Esophagus (tissue), 2 donors: ENCODE data around the gene AP1AR. TPM values are rescaled to one million over a fixed set of nuclear protein-coding genes. Genes with fewer than 3 reads are reported as not detected.

Experiments
- H3K27ac ChIP-seq, 2 donors: one replicate each; pipeline ENCODE4 v1.5.1; 2013; ENCODE audit warnings: low read depth in 2 of 2, mild to moderate bottlenecking in 2 of 2, inconsistent platforms in 1 of 2, low read length in 1 of 2, moderate library complexity in 1 of 2
- H3K27me3 ChIP-seq, 2 donors: one replicate each; pipeline ENCODE4 v1.6.1; 2013; ENCODE audit warnings: low read length in 2 of 2, control low read depth in 1 of 2, mild to moderate bottlenecking in 1 of 2; ENCODE audit not compliant: insufficient read depth in 2 of 2, control insufficient read depth in 1 of 2
- H3K36me3 ChIP-seq, 2 donors: one replicate each; pipeline ENCODE4 v1.6.1; 2013; ENCODE audit warnings: low read length in 1 of 2; ENCODE audit not compliant: control insufficient read depth in 2 of 2, insufficient read depth in 2 of 2
- H3K4me1 ChIP-seq, 2 donors: one replicate each; pipeline ENCODE4 v1.6.1; 2013; ENCODE audit warnings: low read length in 1 of 2; ENCODE audit not compliant: control insufficient read depth in 2 of 2, insufficient read depth in 2 of 2
- H3K4me3 ChIP-seq, 2 donors: one replicate each; pipeline ENCODE4 v1.5.1; 2013; ENCODE audit warnings: low read length in 2 of 2, mild to moderate bottlenecking in 2 of 2, low read depth in 1 of 2, moderate library complexity in 1 of 2
- H3K9me3 ChIP-seq, 2 donors: one replicate each; pipeline ENCODE4 v1.6.1; 2013; ENCODE audit warnings: mild to moderate bottlenecking in 2 of 2, low read depth in 1 of 2, low read length in 1 of 2, moderate library complexity in 1 of 2; ENCODE audit not compliant: control insufficient read depth in 2 of 2, insufficient read depth in 1 of 2
- WGBS, 2 donors: extraction: QIAGEN DNeasy Blood & Tissue Kit; methylation state at CpG; one replicate each; pipeline ENCODE4 v1.1.7; 2013; 5-methylcytosine and 5-hydroxymethylcytosine counted together
- polyA plus RNA-seq, 2 donors: library from polyadenylated mRNA; stranded (reverse); fragments of 200-250 nt; gene quantifications; one replicate each; pipeline ENCODE4 v1.2.3, GENCODE V29; 2013
- donor health status: healthy with polysubstance abuse.
- donor health status: Bipolar disorder and iron deficiency.

The AP1AR gene
- polyA plus RNA-seq, 2 donors = 8.3 to 10.3 TPM

- Histone ChIP-seq H3K4me3 (no peak overlapping the region), H3K4me1 (no peaks in the 10 kb centered on the region), H3K9me3 (no peaks in the 10 kb centered on the region), H3K27me3 (no peaks in the 10 kb centered on the region), H3K36me3 (no peaks in the 10 kb centered on the region), H3K27ac (no peak overlapping the region)
- 90 to 92% methylated on average over 3 of the region's 3 CpGs for WGBS, 2 donors
These were observed 19.5 kb downstream of the AP1AR start for GRCh38 chr4:112251019-112251643.

DNA sequence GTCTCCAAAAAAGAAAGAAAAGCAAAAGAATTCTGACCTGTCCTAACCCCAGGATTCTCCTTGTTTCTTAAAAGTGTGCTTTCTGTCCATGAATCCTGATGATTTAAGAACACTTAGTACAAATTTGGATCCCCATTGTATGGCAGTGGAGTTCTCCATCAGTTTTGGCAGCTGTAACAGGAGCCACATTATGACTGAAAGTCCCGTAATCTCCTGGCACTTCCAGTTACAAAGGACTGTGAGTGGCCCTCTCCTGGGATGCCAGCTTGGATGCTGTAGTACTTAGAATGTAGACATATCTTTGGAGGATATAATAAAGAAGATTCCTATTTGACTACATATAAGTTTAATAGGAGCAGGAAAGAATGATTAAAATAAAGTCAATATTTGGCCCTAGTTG is 20.6 kb downstream of the AP1AR start:
- H3K9me3 ChIP-seq = no peaks in the 10 kb centered on the region
- H3K27ac ChIP-seq = no peak overlapping the region
- H3K4me3 ChIP-seq = no peak overlapping the region
- H3K27me3 ChIP-seq = no peaks in the 10 kb centered on the region
- no peaks in the 10 kb centered on the region for H3K36me3 ChIP-seq
- 88% methylated on average over 1 of the region's 1 CpG for WGBS, 2 donors
- no peaks in the 10 kb centered on the region for H3K4me1 ChIP-seq

DNA sequence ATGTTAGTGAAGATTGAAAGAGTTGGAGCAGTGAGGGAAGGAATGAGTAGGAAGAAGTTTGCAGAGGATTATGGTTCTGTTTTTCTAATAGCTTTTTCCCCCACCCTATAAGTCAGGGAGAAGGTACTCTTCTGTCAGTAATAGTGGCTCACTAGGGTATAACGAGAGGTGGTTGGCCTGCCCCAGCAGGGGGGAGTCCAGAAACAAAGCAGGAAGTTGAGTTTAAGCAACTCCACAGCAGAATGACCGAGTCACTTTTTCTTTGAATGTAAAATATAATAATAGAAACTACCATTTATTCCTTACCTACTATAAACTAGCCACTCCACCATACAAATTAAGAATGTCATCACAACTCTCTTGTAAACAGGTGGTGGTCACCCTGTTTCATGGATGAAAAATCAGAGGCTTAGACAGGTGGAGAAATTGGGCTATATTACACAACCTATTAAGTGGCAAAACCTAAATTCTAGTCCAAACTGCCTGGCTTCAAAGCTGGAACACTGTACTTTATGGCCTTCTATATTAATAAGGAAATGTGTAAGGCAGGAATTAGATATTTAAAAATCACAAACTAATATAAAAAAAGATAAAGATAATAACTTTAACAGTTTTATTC is 21.9 kb downstream of the AP1AR start:
- Histone ChIP-seq H3K27ac (no peak overlapping the region), H3K9me3 (no peaks in the 10 kb centered on the region), H3K4me1 (no peaks in the 10 kb centered on the region), H3K27me3 (no peaks in the 10 kb centered on the region), H3K4me3 (no peak overlapping the region), H3K36me3 (no peaks in the 10 kb centered on the region)
- 69 to 84% methylated on average over 2 of the region's 2 CpGs for WGBS, 2 donors

DNA sequence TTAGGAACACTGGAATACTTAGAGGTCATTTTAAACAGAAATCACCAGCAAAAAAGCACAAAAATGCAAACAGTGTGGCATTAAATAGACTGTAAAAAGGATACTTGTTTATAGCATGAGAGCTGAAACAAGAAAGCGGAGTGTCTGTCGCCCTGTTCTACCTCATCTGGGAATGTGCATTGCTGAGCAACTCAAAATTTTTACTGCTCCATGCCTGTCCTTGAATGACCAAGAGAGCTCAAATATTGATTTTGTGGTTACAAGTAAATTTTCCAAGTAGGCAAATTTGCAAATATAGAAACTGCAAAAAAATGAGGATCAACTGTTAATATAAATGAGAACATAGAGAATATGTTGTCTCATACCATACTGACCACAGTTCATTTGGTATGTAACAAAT is 25.5 kb downstream of the AP1AR start:
- 96 to 97% methylated on average over 2 of the region's 2 CpGs for WGBS, 2 donors
- H3K36me3 ChIP-seq = peaks cover 0 to 4% of the 10 kb centered on the region in 2 donors
- no peak overlapping the region for H3K27ac ChIP-seq
- H3K4me3 ChIP-seq = no peak overlapping the region
- H3K9me3 ChIP-seq = no peaks in the 10 kb centered on the region
- no peaks in the 10 kb centered on the region for H3K27me3 ChIP-seq
- H3K4me1 ChIP-seq = no peaks in the 10 kb centered on the region

DNA sequence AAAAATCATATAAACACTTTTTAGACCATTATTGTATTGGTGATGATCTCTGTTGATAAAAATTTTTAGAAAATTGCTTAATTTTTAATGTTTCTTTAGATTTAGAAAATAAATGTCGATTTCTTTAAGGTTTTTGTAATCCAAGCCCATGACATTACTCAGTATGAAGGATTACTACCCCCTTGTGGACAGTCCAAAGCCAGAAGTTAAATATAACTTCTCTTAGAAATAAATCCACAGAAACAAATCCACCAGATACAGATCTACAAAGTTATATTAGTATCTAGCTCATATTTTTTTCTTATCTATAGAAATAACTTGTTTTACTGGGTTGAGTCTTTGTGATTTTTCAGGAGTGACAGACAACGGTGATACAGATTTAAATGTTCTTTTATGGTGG is 35.2 kb downstream of the AP1AR start:
- H3K27ac ChIP-seq = no peak overlapping the region
- H3K4me3 ChIP-seq = no peak overlapping the region
- no peaks in the 10 kb centered on the region for H3K27me3 ChIP-seq
- H3K4me1 ChIP-seq = no peaks in the 10 kb centered on the region
- no peaks in the 10 kb centered on the region for H3K9me3 ChIP-seq
- 67 to 70% methylated on average over 2 of the region's 2 CpGs for WGBS, 2 donors
- peaks cover 0 to under 1% of the 10 kb centered on the region in 2 donors for H3K36me3 ChIP-seq

DNA sequence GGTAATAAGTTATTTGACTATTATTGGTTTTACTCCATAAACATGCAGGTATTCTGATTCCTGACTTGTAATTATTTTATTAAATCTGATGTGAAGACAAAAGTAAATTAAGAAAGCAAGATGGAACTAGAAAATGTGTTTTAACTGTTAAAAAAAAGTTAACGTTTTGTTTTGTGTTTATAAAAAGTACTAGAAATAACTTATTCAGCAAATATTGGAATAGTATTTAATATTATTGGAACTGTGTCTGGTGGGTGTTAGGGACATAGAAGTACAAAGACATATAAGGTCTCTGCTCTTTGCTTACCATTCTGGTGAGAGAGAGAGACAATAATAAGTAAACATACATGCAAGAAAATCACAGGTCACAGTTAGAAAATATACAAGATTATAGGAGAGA is 38.5 kb downstream of the AP1AR start:
- Histone ChIP-seq H3K9me3 (no peaks in the 10 kb centered on the region), H3K27ac (no peak overlapping the region), H3K4me3 (no peak overlapping the region), H3K27me3 (no peaks in the 10 kb centered on the region), H3K36me3 (no peaks in the 10 kb centered on the region), H3K4me1 (no peaks in the 10 kb centered on the region)
- WGBS, 2 donors = 84 to 85% methylated on average over 1 of the region's 1 CpG

- Histone ChIP-seq H3K9me3 (no peaks in the 10 kb centered on the region), H3K4me3 (no peak overlapping the region), H3K4me1 (no peaks in the 10 kb centered on the region), H3K27me3 (no peaks in the 10 kb centered on the region), H3K36me3 (no peaks in the 10 kb centered on the region), H3K27ac (peak overlapping the region in 1 of 2 donors; percentile 68)
- 83 to 84% methylated on average over 8 of the region's 8 CpGs for WGBS, 2 donors
These were observed 39.2 kb downstream of the AP1AR start for GRCh38 chr4:112270640-112271421.

- 88 to 90% methylated on average over 4 of the region's 4 CpGs for WGBS, 2 donors
- Histone ChIP-seq H3K27me3 (no peaks in the 10 kb centered on the region), H3K27ac (no peak overlapping the region), H3K4me1 (no peaks in the 10 kb centered on the region), H3K9me3 (no peaks in the 10 kb centered on the region), H3K36me3 (no peaks in the 10 kb centered on the region), H3K4me3 (no peak overlapping the region)
These were observed 40.7 kb downstream of the AP1AR start for GRCh38 chr4:112272292-112272691.

GRCh38 chr4:112274959-112275358 is 43.4 kb downstream of the AP1AR start:
- H3K27ac ChIP-seq = no peak overlapping the region
- 96 to 97% methylated on average over 4 of the region's 4 CpGs for WGBS, 2 donors
- no peaks in the 10 kb centered on the region for H3K9me3 ChIP-seq
- no peaks in the 10 kb centered on the region for H3K4me1 ChIP-seq
- no peaks in the 10 kb centered on the region for H3K27me3 ChIP-seq
- H3K36me3 ChIP-seq = no peaks in the 10 kb centered on the region
- no peak overlapping the region for H3K4me3 ChIP-seq
